Spinal cord (tissue), 10 donors: Measurements from ENCODE around the gene KRT76. TPM values are rescaled to one million over a fixed set of nuclear protein-coding genes. Genes with fewer than 3 reads are reported as not detected.

ENCODE experiments used
- DNase-seq, 6 donors: peaks; one replicate each; pipeline versions ENCODE4 v3.0.0 to v3.0.0-alpha.2; 2013 to 2015; ENCODE audit warnings: low spot score in 6 of 6, low read depth in 4 of 6
- H3K27ac ChIP-seq: one replicate; pipeline ENCODE4 v1.5.1; 2013; ENCODE audit warnings: low read depth, low read length, control low read depth
- H3K27me3 ChIP-seq: one replicate; pipeline ENCODE4 v1.6.1; 2013; ENCODE audit warnings: low read length; ENCODE audit not compliant: control insufficient read depth, insufficient read depth
- H3K36me3 ChIP-seq: one replicate; pipeline ENCODE4 v1.6.1; 2013; ENCODE audit warnings: low read length; ENCODE audit not compliant: control insufficient read depth, insufficient read depth
- H3K4me1 ChIP-seq: one replicate; pipeline ENCODE4 v1.6.1; 2013; ENCODE audit warnings: low read length; ENCODE audit not compliant: control insufficient read depth, insufficient read depth
- H3K4me3 ChIP-seq: one replicate; pipeline ENCODE4 v1.5.1; 2013; ENCODE audit warnings: low read depth, low read length, control low read depth
- H3K9me3 ChIP-seq: one replicate; pipeline ENCODE4 v1.6.1; 2013; ENCODE audit warnings: low read length; ENCODE audit not compliant: control insufficient read depth, insufficient read depth
- WGBS: methylation state at CpG from one replicate; pipeline ENCODE4 v1.1.5; 2013; ENCODE audit warnings: missing lambda C conversion rate; ENCODE audit not compliant: insufficient coverage; 5-methylcytosine and 5-hydroxymethylcytosine counted together
- polyA plus RNA-seq, 2 donors: library from polyadenylated mRNA; unstranded; fragments of 120-200 nt; gene quantifications; one replicate each; pipeline ENCODE4 v1.2.1, GENCODE V29; 2013; ENCODE audit not compliant: insufficient read length in 2 of 2
- total RNA-seq, 2 donors: library from RNA; depleted of rRNA in 1 of 2; stranded (reverse); fragments of 120-200 nt in 1 of 2; fragments of >200 nt in 1 of 2; gene quantifications; one replicate each; pipeline versions ENCODE4 v1.2.3 to v1.2.4, GENCODE V29; 2013 to 2014
- donor health status: healthy.

KRT76 gene
- total and polyA plus RNA-seq, 4 donors: not detected

GRCh38 chr12:52807544-52808470 lies 30.7 kb upstream of the KRT76 start:
- Histone ChIP-seq H3K4me3 (no peak overlapping the region), H3K9me3 (no peaks in the 10 kb centered on the region), H3K27ac (no peak overlapping the region), H3K27me3 (no peaks in the 10 kb centered on the region), H3K36me3 (no peaks in the 10 kb centered on the region), H3K4me1 (peaks cover 8% of the 10 kb centered on the region)
- no peak for DNase-seq
- WGBS: 86% methylated on average over 16 of the region's 16 CpGs

GRCh38 chr12:52806821-52807543 lies 29.8 kb upstream of the KRT76 start:
- DNase-seq: no peak
- 40% methylated on average over 9 of the region's 11 CpGs for WGBS
- Histone ChIP-seq H3K27me3 (no peaks in the 10 kb centered on the region), H3K27ac (no peak overlapping the region), H3K36me3 (no peaks in the 10 kb centered on the region), H3K4me3 (no peak overlapping the region), H3K9me3 (no peaks in the 10 kb centered on the region), H3K4me1 (peaks cover 8% of the 10 kb centered on the region)

GRCh38 chr12:52806169-52806811 lies 29.1 kb upstream of the KRT76 start:
- Histone ChIP-seq H3K4me1 (peaks cover 8% of the 10 kb centered on the region), H3K4me3 (no peak overlapping the region), H3K27ac (no peak overlapping the region), H3K36me3 (no peaks in the 10 kb centered on the region), H3K9me3 (no peaks in the 10 kb centered on the region), H3K27me3 (no peaks in the 10 kb centered on the region)
- no peak for DNase-seq
- 96% methylated on average over 2 of the region's 3 CpGs for WGBS

GRCh38 chr12:52805739-52806138 lies 28.6 kb upstream of the KRT76 start:
- peaks cover 8% of the 10 kb centered on the region for H3K4me1 ChIP-seq
- no peak for DNase-seq
- H3K9me3 ChIP-seq: no peaks in the 10 kb centered on the region
- WGBS: 92% methylated on average over 2 of the region's 3 CpGs
- no peaks in the 10 kb centered on the region for H3K27me3 ChIP-seq
- H3K4me3 ChIP-seq: no peak overlapping the region
- no peak overlapping the region for H3K27ac ChIP-seq
- no peaks in the 10 kb centered on the region for H3K36me3 ChIP-seq

DNA sequence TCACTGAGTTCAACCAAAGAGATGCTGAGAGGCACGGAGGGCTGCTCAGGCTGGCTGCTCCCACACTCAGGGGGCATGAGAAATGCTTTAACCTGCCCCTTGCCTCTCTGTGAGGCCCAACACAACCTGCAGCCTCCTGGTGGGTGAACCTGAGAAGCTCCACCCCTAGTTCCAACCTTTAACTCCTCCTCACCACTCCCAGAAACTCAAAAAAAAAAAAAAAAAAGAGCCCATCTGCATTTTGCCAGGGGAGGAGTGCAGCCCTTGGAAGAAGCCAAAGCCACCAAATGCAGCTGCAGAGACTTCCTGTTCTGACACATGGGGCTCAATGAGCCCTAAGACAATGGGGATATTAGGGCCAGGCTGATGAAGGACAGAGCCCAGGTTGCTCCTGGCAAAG lies 27.9 kb upstream of the KRT76 start:
- Histone ChIP-seq H3K36me3 (no peaks in the 10 kb centered on the region), H3K4me3 (no peak overlapping the region), H3K27me3 (no peaks in the 10 kb centered on the region), H3K27ac (no peak overlapping the region), H3K9me3 (no peaks in the 10 kb centered on the region), H3K4me1 (peaks cover 8% of the 10 kb centered on the region)
- DNase-seq: no peak
- 33% methylated on average over 1 of the region's 1 CpG for WGBS

GRCh38 chr12:52802442-52802841 lies 25.3 kb upstream of the KRT76 start:
- Histone ChIP-seq H3K27me3 (no peaks in the 10 kb centered on the region), H3K27ac (no peak overlapping the region), H3K4me1 (peaks cover 8% of the 10 kb centered on the region), H3K36me3 (no peaks in the 10 kb centered on the region), H3K9me3 (no peaks in the 10 kb centered on the region), H3K4me3 (no peak overlapping the region)
- WGBS: 72% methylated on average over 6 of the region's 6 CpGs
- no peak for DNase-seq

DNA sequence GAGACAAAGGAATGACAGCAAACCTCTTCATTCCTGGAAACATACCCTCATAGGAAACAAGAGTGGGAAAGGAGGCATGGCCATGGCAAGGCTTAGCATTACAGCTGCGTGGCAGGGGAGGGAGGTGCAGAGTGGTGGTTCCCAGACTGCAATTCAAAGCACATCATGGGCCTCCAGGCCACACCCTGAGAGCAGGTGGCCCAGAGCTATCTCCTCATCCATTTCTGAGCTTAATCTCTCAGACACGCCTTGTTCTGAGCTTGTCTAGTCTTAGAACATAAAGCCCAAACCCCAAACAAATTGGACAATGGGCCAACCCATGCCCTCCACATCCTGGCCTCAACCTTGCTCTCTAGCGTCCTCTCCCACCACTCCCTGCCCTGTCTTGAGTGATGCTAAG lies 24.6 kb upstream of the KRT76 start:
- Histone ChIP-seq H3K36me3 (no peaks in the 10 kb centered on the region), H3K4me3 (no peak overlapping the region), H3K9me3 (no peaks in the 10 kb centered on the region), H3K27me3 (no peaks in the 10 kb centered on the region), H3K4me1 (peaks cover 8% of the 10 kb centered on the region), H3K27ac (no peak overlapping the region)
- DNase-seq: no peak
- WGBS: 69% methylated on average over 2 of the region's 3 CpGs

DNA sequence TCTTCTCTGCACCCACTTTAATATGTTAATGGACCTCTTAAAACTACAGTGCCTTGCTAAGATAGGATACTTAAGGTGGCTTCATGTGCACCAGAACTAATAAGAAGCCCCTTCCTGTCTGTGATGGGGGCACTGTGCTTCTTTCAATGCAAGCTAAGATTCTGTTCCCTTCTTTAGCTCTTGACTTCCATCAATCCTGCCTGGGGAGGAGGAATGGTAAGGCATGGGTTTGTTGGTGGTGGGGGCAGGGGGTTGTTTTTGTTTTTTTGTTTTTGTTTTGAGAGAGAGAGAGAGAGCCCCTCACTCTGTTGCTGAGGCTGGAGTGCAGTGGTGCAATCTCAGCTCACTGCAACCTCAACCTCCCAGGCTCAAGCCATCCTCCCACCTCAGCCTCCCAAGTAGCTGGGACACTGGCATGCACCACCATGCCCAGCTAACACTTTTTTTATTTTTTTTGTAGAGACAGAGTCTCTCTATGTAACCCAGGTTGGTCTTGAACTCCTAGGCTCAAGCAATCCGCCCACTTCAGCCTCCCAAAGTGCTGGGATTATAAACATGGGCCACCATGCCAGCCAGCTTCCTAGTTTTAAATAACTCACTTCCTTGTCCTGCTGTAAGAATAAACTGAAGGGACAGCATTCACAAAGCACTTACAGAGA lies 23.2 kb upstream of the KRT76 start:
- H3K4me1 ChIP-seq: peaks cover 6% of the 10 kb centered on the region
- no peak overlapping the region for H3K4me3 ChIP-seq
- no peaks in the 10 kb centered on the region for H3K36me3 ChIP-seq
- H3K9me3 ChIP-seq: no peaks in the 10 kb centered on the region
- no peaks in the 10 kb centered on the region for H3K27me3 ChIP-seq
- H3K27ac ChIP-seq: no peak overlapping the region
- no CpG with 5 or more reads among the region's 1 CpG for WGBS
- no peak for DNase-seq

DNA sequence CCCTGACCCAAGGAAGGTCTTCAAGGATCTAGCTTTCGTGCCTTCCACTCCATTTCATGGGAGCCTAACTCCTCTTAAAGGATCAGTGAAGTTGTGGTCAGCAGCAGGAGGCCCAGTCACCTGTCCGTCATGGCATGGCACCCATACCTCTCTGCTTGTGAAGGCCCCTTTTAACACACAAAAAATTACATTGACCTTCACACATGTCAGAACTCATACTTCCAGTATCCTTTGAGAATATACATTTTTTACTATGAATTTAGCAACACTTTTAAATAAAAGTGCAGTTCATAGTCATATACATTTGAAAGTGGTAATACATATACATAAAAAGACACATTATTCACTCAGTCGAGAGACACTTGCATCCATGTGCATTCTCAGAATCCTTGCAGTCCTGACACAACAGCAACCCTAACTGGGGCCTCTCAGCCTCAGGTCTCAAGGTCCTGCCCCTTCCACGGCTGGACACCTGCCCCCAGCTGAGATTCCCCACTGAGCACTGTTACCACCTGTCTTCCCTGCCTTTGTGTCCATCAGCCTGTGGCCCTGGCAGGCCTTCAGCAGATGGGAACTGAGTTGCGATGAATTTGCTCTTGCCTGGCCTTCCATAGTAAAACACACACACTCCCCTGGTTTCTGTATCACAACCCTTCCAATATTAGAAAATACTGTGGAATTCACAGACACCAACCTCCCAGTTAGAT lies 22.5 kb upstream of the KRT76 start:
- Histone ChIP-seq H3K4me1 (peaks cover 3% of the 10 kb centered on the region), H3K27me3 (no peaks in the 10 kb centered on the region), H3K36me3 (no peaks in the 10 kb centered on the region), H3K27ac (no peak overlapping the region), H3K4me3 (no peak overlapping the region), H3K9me3 (no peaks in the 10 kb centered on the region)
- 71% methylated on average over 5 of the region's 5 CpGs for WGBS
- no peak for DNase-seq
